Neural progenitor cell (in vitro differentiated cells): Measurements from ENCODE around the gene RERE.

Experiments used
- CTCF ChIP-seq: fragments of 200-600 bp; sonication (generic); IDR thresholded peaks from 2 replicates; pipeline ENCODE4 v1.5.1; 2017; ENCODE audit warnings: antibody characterized with exemption, mild to moderate bottlenecking
- EZH2 ChIP-seq: fragments of 200-600 bp; sonication (generic); IDR thresholded peaks from 2 replicates; pipeline ENCODE4 v1.6.1; 2017; ENCODE audit warnings: antibody characterized with exemption, mild to moderate bottlenecking, moderate library complexity

- TF ChIP-seq CTCF: no peak
- no peak for TF ChIP-seq EZH2
These were observed 487.6 kb downstream of the RERE start for GRCh38 chr1:8329858-8330257.
